ENCODE results near the gene TTLL9.
"Not testable (repeated sequence)": the region's sequence is repeated elsewhere in the genome, so short reads cannot be mapped to it uniquely, and the experiment has no call there.

- not testable (repeated sequence) for TF ChIP-seq ARNTL (CRISPR knock-in tag; IDR thresholded peaks at IDR 0.05; ENCODE audit: borderline replicate concordance, low read depth); TSHZ2 (CRISPR knock-in tag; IDR thresholded peaks at IDR 0.05); OSR1 (CRISPR knock-in tag; IDR thresholded peaks at IDR 0.05); TCF4 (CRISPR knock-in tag; IDR thresholded peaks at IDR 0.05; ENCODE audit: borderline replicate concordance); ZFP30 (CRISPR knock-in tag; IDR thresholded peaks at IDR 0.05); ZC3H10 (CRISPR knock-in tag; IDR thresholded peaks at IDR 0.05); ZFP3 (CRISPR knock-in tag; IDR thresholded peaks at IDR 0.05); ZNF70 (CRISPR knock-in tag; IDR thresholded peaks at IDR 0.05); CREB5 (CRISPR knock-in tag; IDR thresholded peaks at IDR 0.05; ENCODE audit: low read depth); BACH2 (CRISPR knock-in tag; IDR thresholded peaks at IDR 0.05; ENCODE audit: borderline replicate concordance)
Measured at GRCh38 chr20:31828016-31828415, 42.4 kb upstream of the TTLL9 start.
